ENCODE measurements around the gene RRAS2. TPM values are rescaled to one million over a fixed set of nuclear protein-coding genes. Genes with fewer than 3 reads are reported as not detected.
"Not testable (repeated sequence)": the region's sequence is repeated elsewhere in the genome, so short reads cannot be mapped to it uniquely, and the experiment has no call there.

RRAS2 gene
- 62.8 and 78.0 TPM in 2 replicates for total RNA-seq (2014; rRNA removed; shearing (Covaris generic))

GRCh38 chr11:14358729-14359439 lies at the start of gene RRAS2:
Gene RRAS2 (minus strand): TSS chr11:14359183. CDS start chr11:14358870, 313 bp downstream.
- in situ Hi-C loops (cut with HindIII; ENCODE audit: low sequenced_read_pairs), result no loop called here
- DNase-seq (ENCODE audit: low spot score), result peak; percentile 82

GRCh38 chr11:14408612-14409011 lies 49.6 kb upstream of the RRAS2 start:
- in situ Hi-C loops (cut with HindIII; ENCODE audit: low sequenced_read_pairs), result no loop called here
- DNase-seq (ENCODE audit: low spot score), result no peak

DNA sequence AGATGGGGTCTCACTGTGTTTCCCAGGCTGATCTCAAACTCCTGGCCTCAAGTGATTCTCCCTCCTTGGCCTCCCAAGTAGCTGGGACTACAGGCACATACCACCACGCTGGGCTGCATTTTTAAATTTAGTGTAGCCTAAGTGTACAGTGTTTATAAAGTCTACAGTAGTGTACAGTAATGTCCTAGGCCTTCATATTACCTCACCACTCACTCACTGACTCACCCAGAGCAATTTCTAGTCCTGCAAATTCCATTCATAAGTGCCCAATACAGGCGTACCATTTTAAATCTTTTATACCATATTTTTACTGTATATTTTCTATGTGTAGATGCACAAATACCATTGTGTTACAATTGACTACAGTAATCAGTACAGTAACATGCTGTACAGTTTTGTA lies 47.1 kb upstream of the RRAS2 start:
- in situ Hi-C loops (cut with HindIII; ENCODE audit: low sequenced_read_pairs); DNase-seq (ENCODE audit: low spot score): not testable (repeated sequence)

DNA sequence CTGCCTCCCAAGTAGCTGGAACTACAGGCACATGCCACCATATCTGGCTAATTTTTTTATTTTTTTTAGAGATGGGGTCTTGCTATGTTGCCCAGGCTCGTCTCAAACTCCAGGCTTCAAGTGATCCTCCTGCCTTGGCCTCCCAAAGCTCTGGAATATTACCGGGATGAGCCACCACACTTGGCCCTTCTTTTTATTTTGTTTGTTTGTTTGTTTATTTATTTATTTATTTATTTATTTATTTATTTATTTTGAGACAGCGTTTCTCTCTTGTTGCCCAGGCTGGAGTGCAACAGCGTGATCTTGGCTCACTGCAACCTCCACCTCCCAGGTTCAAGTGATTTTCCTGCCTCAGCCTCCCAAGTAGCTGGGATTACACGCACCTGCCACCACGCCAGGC lies 44.5 kb upstream of the RRAS2 start:
- DNase-seq (ENCODE audit: low spot score); in situ Hi-C loops (cut with HindIII; ENCODE audit: low sequenced_read_pairs): not testable (repeated sequence)

DNA sequence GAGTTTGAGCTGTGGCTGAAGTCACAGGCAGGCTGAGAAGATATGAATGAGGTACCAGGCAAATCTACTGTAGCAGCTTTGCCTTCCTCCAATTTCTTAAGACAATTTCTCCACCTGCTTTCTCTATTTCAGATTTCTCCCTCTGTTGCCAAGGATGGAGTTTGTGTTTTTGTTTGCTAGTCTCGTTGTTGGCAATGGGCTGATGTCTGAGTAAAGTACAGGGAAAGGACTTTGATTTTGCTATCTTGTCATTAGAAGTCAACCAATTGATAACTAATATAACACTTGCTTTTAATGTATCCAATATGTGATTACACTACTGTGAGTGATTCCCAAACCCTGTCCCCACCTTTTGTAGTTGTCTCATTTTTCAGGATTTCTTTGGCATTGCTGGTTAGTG lies 40.1 kb upstream of the RRAS2 start:
- in situ Hi-C loops (cut with HindIII; ENCODE audit: low sequenced_read_pairs), result no loop called here
- no peak for DNase-seq (ENCODE audit: low spot score)

GRCh38 chr11:14396273-14396672 lies 37.3 kb upstream of the RRAS2 start:
- in situ Hi-C loops (cut with HindIII; ENCODE audit: low sequenced_read_pairs), result no loop called here

DNA sequence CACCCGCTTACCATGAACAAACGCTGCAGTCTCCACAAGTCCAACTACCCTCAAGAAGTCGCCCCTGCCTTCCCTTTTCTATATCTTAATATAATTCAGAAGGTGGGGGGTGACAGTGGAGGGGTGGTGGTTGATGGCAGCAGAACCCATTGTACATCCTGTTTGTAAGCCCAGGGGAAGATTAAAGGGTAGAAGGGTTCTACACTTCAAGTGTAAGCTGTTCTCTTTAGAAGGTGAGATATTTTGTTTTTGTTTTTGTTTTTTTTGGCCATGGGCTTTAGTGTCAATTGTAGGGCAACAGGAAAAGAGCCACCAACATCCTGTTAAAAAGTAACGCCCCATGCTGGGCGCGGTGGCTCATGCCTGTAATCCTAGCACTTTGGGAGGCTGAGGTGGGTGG lies 34.9 kb upstream of the RRAS2 start:
- no peak for DNase-seq (ENCODE audit: low spot score)
- in situ Hi-C loops (cut with HindIII; ENCODE audit: low sequenced_read_pairs), result no loop called here

More at GRCh38 chr11:14396273-14396672, 37.3 kb upstream of the RRAS2 start:
- DNase-seq (ENCODE audit: low spot score), result no peak

DNA sequence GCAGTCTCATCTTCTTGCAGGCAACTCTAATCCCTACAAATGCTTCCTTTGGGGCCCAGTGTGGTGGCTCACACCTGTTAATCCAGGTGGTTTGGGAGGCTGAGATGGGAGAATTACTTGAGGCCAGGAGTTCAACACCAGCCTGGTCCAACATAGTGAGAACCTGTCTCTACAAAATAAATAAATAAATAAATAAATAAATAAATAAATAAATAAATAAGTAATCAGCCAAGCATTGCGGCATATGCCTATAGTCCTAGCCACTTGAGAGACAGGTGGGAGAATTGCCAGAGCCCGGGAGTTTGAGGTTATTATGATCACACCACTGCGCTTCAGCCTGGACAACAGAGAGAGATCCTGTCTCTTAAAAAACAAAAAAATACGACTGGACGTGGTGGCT lies 34.1 kb upstream of the RRAS2 start:
- DNase-seq (ENCODE audit: low spot score), result no peak
- in situ Hi-C loops (cut with HindIII; ENCODE audit: low sequenced_read_pairs), result no loop called here

DNA sequence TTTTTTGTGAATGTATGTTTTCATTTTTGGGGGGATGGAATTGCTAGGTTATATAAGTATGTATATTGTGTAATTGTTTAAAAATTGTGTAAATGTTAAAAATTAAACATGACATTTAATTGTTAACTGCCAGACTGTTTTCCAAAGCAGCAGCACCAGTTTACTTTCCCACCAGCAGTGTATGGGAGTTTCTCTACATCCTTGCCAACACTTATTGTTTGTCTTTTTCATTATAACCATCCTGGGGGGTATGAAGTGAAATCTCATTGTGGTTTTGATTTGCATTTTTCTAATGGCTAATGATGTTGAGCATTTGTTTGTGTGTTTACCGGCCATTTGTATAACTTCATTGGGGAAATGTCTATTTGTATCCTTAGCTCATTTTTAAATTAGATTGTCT lies 31.7 kb upstream of the RRAS2 start:
- DNase-seq (ENCODE audit: low spot score), result no peak
- in situ Hi-C loops (cut with HindIII; ENCODE audit: low sequenced_read_pairs), result no loop called here

- no peak for DNase-seq (ENCODE audit: low spot score)
- in situ Hi-C loops (cut with HindIII; ENCODE audit: low sequenced_read_pairs), result no loop called here
Measured at GRCh38 chr11:14388352-14388751, 29.4 kb upstream of the RRAS2 start.

DNA sequence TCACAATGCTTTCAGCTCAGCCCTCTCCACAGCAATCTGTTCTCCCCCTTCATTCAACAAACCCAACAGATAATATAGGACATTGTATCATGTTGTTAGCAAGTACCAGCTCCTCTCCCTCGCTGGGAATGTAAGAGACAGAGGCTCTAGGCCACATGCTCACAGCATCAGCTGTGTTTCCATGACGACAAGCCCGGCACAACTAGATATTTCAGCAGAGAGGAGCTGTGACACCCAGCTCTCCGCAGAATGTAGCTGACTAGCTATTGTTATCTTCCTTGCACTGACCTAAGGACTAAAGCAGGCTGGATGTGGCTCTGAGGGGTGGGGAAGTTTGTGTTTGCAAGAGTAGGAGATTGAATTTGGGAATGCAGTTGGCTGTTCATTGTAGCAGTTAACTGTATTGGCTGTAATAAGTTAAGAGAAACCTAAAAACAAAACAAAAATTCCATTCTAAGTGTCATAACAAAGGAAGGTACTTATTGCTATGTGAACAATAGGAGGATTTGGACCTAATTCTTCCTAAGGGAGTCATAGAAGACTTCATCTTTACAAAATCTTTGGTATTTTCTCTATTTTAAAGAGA lies 28.0 kb upstream of the RRAS2 start:
- peak; percentile 91 for DNase-seq (ENCODE audit: low spot score)
- in situ Hi-C loops (cut with HindIII; ENCODE audit: low sequenced_read_pairs), result no loop called here

GRCh38 chr11:14386081-14386480 lies 27.1 kb upstream of the RRAS2 start:
- DNase-seq (ENCODE audit: low spot score), result no peak
- in situ Hi-C loops (cut with HindIII; ENCODE audit: low sequenced_read_pairs), result no loop called here

DNA sequence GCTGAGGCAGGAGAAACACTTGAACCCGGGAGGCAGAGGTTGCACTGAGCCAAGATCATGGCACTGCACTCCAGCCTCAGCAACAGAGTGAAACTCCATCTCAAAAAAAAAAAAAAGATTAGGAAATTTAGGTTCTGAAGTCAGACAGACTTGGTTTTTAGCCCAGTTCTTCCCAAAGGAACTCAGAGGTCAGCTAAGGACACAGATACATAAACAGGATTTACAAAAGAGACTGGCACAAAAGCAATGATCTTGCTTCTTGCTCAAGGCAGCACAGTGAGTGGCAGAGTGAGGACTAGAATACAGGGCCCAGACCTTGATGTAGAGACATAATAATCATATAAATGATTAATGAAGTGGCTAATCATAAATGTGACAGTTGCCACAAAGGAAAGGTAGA lies 25.4 kb upstream of the RRAS2 start:
- no peak for DNase-seq (ENCODE audit: low spot score)
- in situ Hi-C loops (cut with HindIII; ENCODE audit: low sequenced_read_pairs), result no loop called here

DNA sequence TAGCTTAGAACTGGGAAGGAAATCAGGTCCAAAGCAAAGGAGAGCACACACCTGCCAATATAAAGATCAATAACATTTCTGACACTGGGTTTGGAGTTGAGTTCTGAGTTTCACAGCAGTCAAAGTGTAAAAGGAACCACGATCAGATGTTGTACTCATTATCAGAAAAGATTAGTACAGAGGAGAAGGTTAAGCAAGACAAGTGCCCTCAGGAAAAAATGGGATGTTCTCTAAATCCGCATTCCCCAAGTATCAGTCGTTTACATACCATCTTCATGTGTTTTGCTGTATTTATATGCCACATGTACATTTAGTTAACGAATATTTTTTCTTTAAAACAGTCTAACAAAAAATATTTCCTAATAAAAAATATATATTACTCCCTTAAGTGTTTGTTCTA lies 23.0 kb upstream of the RRAS2 start:
- in situ Hi-C loops (cut with HindIII; ENCODE audit: low sequenced_read_pairs), result no loop called here

GRCh38 chr11:14380947-14381561 lies 22.1 kb upstream of the RRAS2 start:
- DNase-seq (ENCODE audit: low spot score), result peak; percentile 73
- in situ Hi-C loops (cut with HindIII; ENCODE audit: low sequenced_read_pairs), result no loop called here

More for the DNA sequence above, 23.0 kb upstream of the RRAS2 start:
- no peak for DNase-seq (ENCODE audit: low spot score)

- in situ Hi-C loops (cut with HindIII; ENCODE audit: low sequenced_read_pairs), result no loop called here
- no peak for DNase-seq (ENCODE audit: low spot score)
Measured at GRCh38 chr11:14380125-14380936, 21.3 kb upstream of the RRAS2 start.

DNA sequence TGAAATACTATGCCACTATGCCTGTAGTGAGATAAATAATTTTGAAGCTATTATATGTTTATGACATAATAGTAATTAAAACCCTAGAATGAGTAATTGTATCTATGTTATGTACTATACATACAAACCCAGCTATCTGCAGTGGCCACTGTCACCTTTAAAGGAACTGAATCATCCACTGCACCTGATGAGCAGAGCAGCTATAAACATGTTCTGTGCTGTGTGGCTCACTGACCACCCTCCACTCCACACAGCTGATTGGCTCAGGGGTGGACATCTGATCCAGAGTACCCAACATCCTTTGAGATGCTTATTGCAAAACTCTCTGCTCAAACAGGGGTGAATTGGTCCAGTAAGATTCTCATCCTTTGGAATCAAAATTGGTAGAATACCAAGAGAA lies 19.2 kb upstream of the RRAS2 start:
- in situ Hi-C loops (cut with HindIII; ENCODE audit: low sequenced_read_pairs), result no loop called here
- no peak for DNase-seq (ENCODE audit: low spot score)

DNA sequence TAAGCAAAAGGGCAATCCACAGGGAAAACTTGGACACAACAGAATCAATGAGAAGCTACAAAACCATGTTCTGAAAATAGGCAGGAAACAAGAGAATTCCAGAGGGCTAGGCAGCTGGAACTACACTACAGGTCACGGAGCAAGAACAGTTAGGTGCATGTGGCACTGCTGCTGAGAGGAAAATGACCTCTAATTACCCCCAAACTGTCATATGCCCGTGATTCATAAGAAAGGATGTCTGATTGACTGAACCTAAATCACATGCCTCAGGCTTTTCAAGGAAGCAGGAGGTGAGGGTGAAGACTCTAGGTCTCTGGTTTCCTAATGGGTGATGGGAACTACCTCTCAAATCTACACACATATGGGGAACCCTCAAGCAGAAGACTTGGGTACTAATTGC lies 17.9 kb upstream of the RRAS2 start:
- DNase-seq (ENCODE audit: low spot score), result no peak
- in situ Hi-C loops (cut with HindIII; ENCODE audit: low sequenced_read_pairs), result no loop called here

GRCh38 chr11:14374922-14375830 lies 16.2 kb upstream of the RRAS2 start:
- in situ Hi-C loops (cut with HindIII; ENCODE audit: low sequenced_read_pairs), result no loop called here
- no peak for DNase-seq (ENCODE audit: low spot score)
